Astrocyte of the cerebellum (primary cell): ENCODE data around the gene DMRT1.

Source experiments
- DNase-seq: peaks from one replicate; pipeline ENCODE4 v3.0.0-alpha.2; 2011; ENCODE audit warnings: low read depth
- H3K4me3 ChIP-seq: 2 replicates; pipeline ENCODE4 v1.5.1; 2011; ENCODE audit warnings: mild to moderate bottlenecking, low read depth, low read length, moderate library complexity
- CTCF ChIP-seq: IDR thresholded peaks from 2 replicates; pipeline ENCODE4 v1.5.1; 2012; ENCODE audit warnings: low read length, low read depth, moderate library complexity, mild to moderate bottlenecking; ENCODE audit errors: missing control alignments
- in situ Hi-C: cut with HindIII; loops from 2 replicates; pipeline ENCODE4 v1.10.0; 2017; ENCODE audit warnings: low sequenced_read_pairs

DMRT1 gene

DNA sequence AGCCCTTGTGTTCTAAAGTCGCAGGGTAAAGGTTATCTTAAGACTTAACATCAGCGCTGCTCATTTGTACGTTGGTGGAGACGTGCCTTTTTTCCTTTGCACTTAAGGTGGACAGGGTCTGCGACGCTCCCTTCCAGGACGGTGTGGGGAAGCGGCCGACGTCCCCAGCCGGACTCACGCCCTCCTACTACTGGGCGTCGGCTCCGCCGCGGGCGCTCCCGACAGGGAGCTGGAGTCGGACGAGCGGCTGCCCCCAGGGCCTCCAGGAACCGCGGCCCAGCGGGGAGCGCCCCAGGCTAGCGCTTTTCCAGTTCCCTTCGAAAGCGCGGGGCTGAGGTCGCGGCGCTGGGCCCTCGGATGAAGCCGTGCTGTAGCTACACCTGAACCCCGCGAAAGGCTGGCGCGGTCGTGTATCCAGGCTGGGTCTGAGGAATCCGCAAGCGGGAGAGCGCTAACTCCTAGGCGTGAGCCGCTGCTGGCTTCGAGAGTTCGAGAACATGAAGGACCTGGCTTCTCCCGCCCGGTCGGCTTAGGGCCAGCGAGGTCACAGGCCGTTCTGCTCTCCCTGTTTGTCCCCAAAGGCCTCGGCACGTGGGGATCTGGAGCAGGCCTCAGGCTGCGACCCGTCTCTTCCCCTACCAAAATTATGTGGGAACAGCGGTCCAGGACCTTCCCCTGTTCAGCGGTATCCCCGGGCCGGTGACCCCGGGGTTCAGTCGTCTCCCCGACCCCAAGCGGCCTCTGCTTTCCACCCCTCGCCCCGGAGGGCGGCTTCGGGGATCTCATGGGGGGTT, 131.2 kb downstream of the DMRT1 start:
- no peak for DNase-seq
- in situ Hi-C loops, result no loop called here
- no peak for TF ChIP-seq CTCF
- H3K4me3 ChIP-seq, result no peak overlapping the region

DNA sequence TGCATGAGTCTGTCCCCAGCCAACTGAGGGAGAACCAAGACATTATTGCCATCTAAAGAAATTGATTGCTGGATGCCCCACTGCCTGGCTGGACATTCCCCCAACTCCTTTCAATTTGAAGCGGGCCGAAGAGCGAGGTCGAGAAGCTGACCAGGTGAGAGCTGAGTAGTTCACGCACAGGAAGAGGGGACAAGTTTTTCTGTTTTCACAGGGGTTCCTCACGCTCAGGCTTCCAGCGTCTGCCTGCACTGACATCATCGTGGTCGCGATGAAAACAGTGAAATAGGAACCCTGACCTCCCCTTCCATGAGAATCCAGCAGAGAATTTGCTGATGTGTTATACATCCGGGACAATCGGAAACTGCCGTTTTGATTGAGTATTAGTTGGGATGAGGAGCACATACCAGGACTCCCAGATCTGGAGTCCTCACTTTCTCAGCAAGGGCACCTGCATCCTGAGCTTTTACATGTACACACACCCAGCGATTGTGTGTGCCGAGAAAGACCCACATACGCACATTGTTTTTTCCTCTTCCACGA, 131.9 kb downstream of the DMRT1 start:
- in situ Hi-C loops, result no loop called here
- TF ChIP-seq CTCF, result no peak
- no peak for DNase-seq
- no peak overlapping the region for H3K4me3 ChIP-seq

DNA sequence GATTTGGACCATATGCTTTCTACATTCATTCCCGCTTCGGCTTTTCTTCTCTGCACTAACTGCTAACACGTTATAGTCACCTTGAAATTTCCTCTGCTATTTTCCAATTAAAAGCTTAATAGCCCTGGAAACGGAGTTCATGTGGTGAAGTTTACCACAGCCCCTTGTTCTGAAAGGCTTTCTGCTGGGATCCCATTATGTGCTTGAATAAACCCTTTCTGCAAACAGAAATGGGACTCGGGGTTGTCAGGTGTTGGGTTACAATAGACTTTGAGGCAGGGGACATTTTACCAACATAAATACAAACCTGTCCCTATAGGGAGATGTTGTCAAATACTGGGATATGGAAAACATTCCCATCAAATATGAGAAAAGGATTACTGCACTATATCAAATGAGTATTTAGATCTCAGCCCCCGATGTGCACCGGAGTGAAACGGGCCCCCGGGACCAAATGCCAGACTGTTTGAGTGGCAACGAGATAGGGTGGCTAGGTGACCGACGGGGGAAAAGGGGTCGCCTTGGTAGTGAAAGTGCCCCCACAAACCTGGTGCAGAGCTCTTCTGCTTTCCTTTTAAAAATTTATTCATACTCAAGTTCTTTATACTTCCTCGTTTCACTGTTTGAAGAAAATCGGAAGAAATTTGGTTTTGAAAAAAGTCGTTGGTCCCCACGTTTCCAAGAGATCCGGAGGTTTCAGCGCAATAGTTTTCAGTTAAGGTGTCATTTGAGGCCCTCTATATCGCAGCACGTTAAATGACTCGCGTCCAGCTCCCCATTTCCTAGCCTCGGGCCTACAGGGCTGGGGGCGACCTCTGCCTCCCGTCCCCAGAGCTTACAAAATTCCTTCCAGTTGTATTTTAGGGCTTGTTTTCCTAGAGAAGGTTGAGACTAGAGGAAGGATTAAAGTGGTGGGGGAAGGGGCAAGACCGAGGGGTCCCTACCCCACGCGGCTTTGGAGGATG, 132.8 kb downstream of the DMRT1 start:
- no peak overlapping the region for H3K4me3 ChIP-seq
- in situ Hi-C loops, result no loop called here
- TF ChIP-seq CTCF, result no peak
- no peak for DNase-seq

DNA sequence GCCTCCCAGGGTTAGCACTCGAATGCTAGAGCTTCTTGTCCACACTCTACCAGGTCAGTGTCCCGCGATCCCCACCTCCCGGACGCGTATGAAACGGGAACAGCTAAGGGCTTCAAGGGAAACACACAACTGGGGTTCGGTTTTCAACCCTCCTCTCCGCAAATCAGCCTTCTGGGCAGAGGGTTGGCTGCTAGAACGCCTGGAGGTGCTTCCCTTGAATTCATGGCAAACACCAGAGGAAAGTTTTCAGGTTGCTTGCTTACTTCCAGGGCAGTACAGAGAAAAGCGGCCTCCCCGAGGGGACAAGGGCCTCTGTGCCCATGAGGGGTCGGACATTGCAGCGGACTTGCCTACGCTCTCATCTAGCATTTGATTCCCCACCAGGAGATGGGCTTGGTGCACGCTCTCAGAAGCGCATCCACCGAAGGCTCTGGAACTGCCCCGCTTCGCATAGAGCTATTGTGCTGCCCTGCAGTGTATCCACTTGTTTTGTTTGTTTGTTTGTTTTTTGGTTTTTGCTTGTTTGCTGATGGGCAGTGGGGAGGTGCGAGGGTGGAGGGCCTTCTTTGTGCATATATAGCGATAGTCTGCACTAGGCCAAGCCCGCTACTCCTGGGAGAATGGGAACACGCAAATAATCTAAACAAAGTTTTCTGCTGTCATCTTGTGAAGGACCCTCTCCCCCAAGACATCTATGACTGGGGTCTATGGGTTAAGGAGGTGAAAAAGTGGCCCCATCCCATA, 133.7 kb downstream of the DMRT1 start:
- no peak for DNase-seq
- TF ChIP-seq CTCF, result no peak
- no peak overlapping the region for H3K4me3 ChIP-seq
- in situ Hi-C loops, result no loop called here

GRCh38 chr9:975740-976257, 134.3 kb downstream of the DMRT1 start:
- no peak for TF ChIP-seq CTCF
- H3K4me3 ChIP-seq, result no peak overlapping the region
- no peak for DNase-seq
- in situ Hi-C loops, result no loop called here
